ENCODE measurements around the gene AFF1.

GRCh38 chr4:86961605-86962295 is 26.9 kb downstream of the AFF1 start:
- TF ChIP-seq CTCF (IDR thresholded peaks at IDR 0.05), result no peak
- no peak for TF ChIP-seq POLR2A (IDR thresholded peaks at IDR 0.05)
